IPS DF 6.9 (cell line): Measurements from ENCODE around the gene KREMEN1.
"Not testable (repeated sequence)": the region's sequence is repeated elsewhere in the genome, so short reads cannot be mapped to it uniquely, and the experiment has no call there.

Source experiments
- DNase-seq: peaks from one replicate; pipeline ENCODE4 v3.0.0-alpha.2; 2013; ENCODE audit warnings: low read depth, low spot score
- H3K27ac ChIP-seq: one replicate; pipeline ENCODE4 v1.5.1; 2013; ENCODE audit warnings: low read length, control low read depth
- H3K27me3 ChIP-seq: 2 replicates; pipeline ENCODE4 v1.6.1; 2013; ENCODE audit warnings: mild to moderate bottlenecking, low read length; ENCODE audit not compliant: control insufficient read depth, insufficient read depth
- H3K36me3 ChIP-seq: 2 replicates; pipeline ENCODE4 v1.6.1; 2013; ENCODE audit warnings: low read length; ENCODE audit not compliant: control insufficient read depth, insufficient read depth
- H3K4me1 ChIP-seq: 2 replicates; pipeline ENCODE4 v1.6.1; 2013; ENCODE audit warnings: low read length; ENCODE audit not compliant: control insufficient read depth, insufficient read depth
- H3K4me3 ChIP-seq: 2 replicates; pipeline ENCODE4 v1.5.1; 2013; ENCODE audit warnings: mild to moderate bottlenecking, low read length
- H3K9me3 ChIP-seq: 2 replicates; pipeline ENCODE4 v1.6.1; 2013; ENCODE audit warnings: low read length, inconsistent platforms; ENCODE audit not compliant: control insufficient read depth, insufficient read depth
- WGBS: extraction: QIAGEN DNeasy Blood & Tissue Kit; methylation state at CpG from one replicate; pipeline ENCODE4 v1.1.7; 2013; ENCODE audit warnings: mixed read lengths, missing lambda C conversion rate; ENCODE audit not compliant: insufficient read length, insufficient coverage; 5-methylcytosine and 5-hydroxymethylcytosine counted together

The KREMEN1 gene

DNA sequence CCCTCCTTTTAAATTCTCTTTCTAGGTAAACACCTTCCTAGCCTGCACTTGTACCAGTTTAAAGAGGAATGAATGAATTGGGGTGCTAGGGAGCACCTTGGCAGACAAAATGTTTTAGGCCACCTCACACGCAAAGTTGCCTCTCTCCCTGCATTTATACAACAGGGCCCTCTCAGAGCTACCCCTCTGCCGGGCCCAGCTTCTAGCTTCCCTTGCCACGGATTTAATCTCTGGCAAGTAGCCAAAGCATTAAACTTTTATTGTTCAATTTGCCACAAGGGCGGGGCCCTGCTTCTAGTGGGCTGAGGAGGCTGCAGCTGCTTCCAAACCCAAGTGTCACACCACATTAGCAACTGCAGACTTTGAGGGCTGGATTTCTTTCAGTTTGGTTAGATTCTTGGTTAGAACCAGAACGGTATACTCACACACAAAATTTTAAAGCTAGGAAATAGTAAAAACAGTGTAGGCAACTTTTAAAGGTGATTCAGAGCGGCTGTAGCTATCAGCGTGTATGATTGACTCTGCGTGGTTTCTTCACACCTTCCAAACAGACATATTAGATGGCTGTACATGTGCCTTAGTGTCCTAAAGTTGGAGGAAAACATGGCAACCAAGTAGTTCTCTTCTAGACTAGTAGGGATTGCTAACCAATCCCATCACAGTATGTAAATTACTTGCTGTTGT is 6.5 kb downstream of the KREMEN1 start:
- no CpG with 5 or more reads among the region's 8 CpGs for WGBS

DNA sequence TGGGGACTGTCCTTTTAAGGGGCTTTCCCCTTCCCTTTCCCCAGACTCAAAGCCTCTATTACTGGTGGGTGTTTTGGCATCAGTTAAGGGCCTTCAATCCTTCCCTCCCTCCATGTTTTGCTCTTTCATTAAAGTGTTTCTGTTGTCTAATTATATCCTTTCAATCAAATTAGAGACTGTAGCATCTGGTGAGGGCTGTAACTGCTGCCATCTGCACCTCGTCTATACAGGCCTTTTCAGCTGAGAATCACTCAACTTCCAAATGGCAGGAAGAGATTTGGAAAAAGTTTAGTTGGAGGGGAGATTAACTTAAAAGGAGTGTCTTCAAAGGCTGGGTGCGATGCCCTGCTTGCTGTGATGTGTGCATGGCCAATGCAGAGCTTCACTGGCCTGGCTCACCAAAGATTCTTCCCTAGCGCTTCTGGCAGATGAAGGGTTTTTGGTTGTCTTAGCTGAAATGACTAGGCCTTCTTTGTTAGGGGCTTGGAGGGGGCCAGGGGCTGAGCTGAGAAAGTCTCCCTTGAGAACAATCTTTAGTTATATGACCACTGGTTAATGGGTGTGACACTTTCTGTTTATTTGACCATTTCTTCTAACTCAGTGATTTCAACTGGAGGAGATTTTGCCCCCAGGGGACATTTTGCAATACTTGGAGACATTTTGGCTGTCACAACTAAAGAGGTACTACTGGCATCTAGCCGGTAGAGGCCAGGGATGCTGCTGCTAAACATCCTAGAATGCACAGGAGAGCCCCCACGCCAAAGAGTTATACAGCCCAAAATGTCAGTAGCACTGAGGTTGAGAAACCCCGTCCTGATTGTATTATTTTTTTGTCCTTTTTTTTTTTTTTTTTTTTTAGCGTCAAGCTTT is 7.5 kb downstream of the KREMEN1 start:
- DNase-seq: no peak

More for the DNA sequence above, 6.5 kb downstream of the KREMEN1 start:
- no peak overlapping the region for H3K4me3 ChIP-seq
- no peaks in the 10 kb centered on the region; the same call in 1 of the 2 replicates for H3K27me3 ChIP-seq
- no peak overlapping the region for H3K27ac ChIP-seq
- no peaks in the 10 kb centered on the region for H3K36me3 ChIP-seq
- no peaks in the 10 kb centered on the region for H3K4me1 ChIP-seq
- no peak for DNase-seq
- H3K9me3 ChIP-seq: no peaks in the 10 kb centered on the region

DNA sequence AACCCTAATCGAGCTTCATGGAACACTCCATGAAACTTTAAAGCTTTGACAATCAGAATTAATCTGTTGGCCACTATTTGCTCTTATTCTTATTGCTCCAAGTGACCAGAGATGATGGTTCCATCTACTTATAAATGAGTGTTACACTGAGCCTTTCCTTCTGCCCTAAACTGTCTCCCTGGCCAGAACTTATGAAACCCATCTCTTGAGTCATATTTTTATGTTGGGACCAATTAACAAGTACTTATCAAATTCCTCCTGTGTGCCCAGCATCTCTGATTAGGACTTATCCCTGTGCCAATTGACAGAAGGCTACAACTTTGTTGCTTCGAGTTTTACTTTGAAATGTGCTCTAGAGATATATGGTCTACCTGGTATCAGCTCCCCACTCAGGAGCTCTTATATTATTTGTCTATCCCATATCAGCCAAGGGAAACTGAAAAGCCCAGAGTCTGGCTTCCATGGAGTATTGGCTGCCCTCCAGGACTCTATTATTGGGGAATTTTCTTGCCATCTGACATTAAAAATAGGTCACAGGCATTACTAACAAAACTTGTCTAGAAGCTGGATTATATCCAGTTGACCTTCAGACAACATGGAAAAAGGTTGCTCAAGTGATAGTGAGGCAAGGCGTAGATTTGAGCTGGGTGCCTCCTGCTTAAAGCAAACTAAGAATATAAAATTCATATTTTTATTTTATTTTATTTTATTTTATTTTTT is 8.8 kb downstream of the KREMEN1 start:
- no CpG with 5 or more reads among the region's 3 CpGs for WGBS
- H3K27me3 ChIP-seq: no peaks in the 10 kb centered on the region
- no peaks in the 10 kb centered on the region for H3K9me3 ChIP-seq
- DNase-seq: no peak
- no peak overlapping the region for H3K27ac ChIP-seq
- H3K4me1 ChIP-seq: no peaks in the 10 kb centered on the region
- no peaks in the 10 kb centered on the region for H3K36me3 ChIP-seq
- H3K4me3 ChIP-seq: no peak overlapping the region

More for the DNA sequence above, 7.5 kb downstream of the KREMEN1 start:
- no peaks in the 10 kb centered on the region for H3K36me3 ChIP-seq
- no CpG with 5 or more reads among the region's 7 CpGs for WGBS
- H3K4me3 ChIP-seq: no peak overlapping the region
- H3K4me1 ChIP-seq: no peaks in the 10 kb centered on the region
- H3K27ac ChIP-seq: no peak overlapping the region
- H3K9me3 ChIP-seq: no peaks in the 10 kb centered on the region
- H3K27me3 ChIP-seq: no peaks in the 10 kb centered on the region

DNA sequence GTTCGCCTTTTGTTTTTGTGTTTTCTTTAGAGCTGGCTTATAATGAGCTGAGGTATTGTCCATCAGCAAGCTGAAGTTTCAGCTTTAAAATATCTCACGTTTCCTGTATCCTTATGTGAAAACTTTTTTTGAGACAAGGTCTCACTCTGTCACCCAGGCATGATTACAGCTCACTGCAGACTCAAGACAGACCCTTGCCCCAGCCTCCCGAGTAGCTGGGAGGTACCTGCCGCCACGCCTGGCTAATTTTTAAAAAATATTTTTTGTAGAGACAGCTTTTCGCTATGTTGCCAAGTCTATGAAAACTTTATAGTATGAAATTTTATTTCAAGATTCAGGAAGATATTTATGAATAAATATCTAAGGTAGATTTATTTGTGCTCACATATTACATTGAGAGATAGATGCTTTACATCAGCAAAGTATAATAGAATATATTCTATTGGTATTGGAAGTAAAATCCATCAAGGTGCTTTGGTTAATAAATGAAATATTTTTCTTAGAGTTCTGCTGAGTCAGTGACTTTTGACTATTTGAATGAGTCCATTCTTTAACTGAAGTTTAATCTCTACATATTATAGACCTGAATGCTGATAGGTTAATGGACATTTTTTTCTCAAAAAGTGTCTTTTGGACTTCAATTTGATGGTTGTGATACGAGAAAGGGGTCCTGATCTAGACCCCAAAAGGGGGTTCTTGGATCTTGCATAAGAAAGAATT is 10.2 kb downstream of the KREMEN1 start:
- no peaks in the 10 kb centered on the region for H3K4me1 ChIP-seq
- H3K27ac ChIP-seq: no peak overlapping the region
- WGBS: no CpG with 5 or more reads among the region's 7 CpGs
- H3K9me3 ChIP-seq: no peaks in the 10 kb centered on the region
- H3K27me3 ChIP-seq: no peaks in the 10 kb centered on the region
- H3K4me3 ChIP-seq: no peak overlapping the region
- H3K36me3 ChIP-seq: no peaks in the 10 kb centered on the region
- DNase-seq: no peak

DNA sequence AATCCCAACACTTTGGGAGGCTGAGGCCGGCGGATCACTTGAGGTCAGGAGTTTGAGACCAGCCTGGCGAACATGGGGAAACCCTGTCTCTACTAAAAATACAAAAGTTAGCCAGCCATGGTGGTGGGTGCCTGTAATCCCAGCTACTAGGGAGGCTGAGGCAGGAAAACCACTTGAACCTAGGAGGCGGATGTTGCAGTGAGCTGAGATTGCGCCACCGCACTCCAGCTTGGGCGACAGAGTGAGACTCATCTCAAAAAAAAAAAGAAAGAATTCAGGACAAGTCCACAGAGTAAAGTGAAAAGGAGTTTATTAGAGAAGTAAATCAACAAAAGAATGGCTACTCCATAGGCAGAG is 10.7 kb downstream of the KREMEN1 start:
- H3K27me3 ChIP-seq, DNase-seq, H3K27ac ChIP-seq, H3K36me3 ChIP-seq, H3K9me3 ChIP-seq, H3K4me1 ChIP-seq, H3K4me3 ChIP-seq: not testable (repeated sequence)
- WGBS: no CpG with 5 or more reads among the region's 7 CpGs

DNA sequence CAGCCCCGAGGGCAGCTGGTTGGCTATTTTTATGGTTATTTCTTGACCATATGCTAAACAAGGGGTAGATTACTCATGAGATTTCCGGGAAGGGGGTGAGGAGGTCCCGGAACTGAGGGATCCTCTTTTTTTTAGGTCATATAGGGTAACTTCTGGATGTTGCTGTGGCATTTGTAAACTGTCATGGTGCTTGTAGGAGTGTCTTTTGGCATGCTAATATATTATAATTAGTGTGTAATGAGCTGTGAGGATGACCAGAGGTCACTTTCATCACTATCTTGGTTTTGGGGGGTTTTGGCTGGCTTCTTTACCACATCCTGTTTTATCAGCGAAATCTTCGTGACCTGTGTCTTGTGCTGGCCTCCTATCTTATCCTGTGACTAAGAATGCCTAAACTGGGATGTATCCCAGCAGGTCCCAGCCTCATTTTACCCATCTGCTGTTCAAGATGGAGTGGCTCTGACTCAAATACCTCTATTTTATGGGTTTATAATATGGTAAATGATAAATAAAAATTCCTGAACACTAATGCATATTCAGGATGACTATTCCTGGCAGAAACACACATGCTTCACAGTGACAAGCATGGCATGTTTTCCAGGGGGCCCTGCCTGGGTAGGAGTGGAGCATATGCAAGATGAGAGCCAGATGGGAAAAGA is 11.2 kb downstream of the KREMEN1 start:
- H3K27ac ChIP-seq: no peak overlapping the region
- no CpG with 5 or more reads among the region's 5 CpGs for WGBS
- no peak overlapping the region for H3K4me3 ChIP-seq
- no peaks in the 10 kb centered on the region for H3K27me3 ChIP-seq
- H3K36me3 ChIP-seq: no peaks in the 10 kb centered on the region
- no peaks in the 10 kb centered on the region for H3K9me3 ChIP-seq
- DNase-seq: no peak
- no peaks in the 10 kb centered on the region for H3K4me1 ChIP-seq

DNA sequence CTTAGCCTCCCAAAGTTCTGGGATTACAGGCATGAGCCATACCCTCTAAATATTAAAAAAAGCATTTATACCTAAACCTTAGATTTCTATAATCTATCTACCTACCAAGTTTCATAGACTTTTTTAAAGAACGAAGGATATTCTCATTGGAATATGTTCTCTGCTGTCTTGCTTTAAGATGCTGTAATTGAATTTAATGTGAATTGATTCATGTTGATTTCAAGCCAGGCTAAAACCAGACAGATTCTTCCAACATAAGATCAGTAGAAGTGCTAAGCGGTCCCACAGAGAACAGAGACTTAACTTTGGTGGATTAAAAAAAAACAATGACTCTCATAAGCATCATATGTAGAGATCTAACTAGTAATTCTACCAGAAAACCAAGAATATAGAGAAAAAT is 14.2 kb downstream of the KREMEN1 start:
- Histone ChIP-seq H3K27ac (no peak overlapping the region), H3K4me1 (no peaks in the 10 kb centered on the region), H3K4me3 (no peak overlapping the region), H3K36me3 (no peaks in the 10 kb centered on the region), H3K9me3 (no peaks in the 10 kb centered on the region), H3K27me3 (no peaks in the 10 kb centered on the region)
- DNase-seq: no peak
- no CpG with 5 or more reads among the region's 2 CpGs for WGBS

DNA sequence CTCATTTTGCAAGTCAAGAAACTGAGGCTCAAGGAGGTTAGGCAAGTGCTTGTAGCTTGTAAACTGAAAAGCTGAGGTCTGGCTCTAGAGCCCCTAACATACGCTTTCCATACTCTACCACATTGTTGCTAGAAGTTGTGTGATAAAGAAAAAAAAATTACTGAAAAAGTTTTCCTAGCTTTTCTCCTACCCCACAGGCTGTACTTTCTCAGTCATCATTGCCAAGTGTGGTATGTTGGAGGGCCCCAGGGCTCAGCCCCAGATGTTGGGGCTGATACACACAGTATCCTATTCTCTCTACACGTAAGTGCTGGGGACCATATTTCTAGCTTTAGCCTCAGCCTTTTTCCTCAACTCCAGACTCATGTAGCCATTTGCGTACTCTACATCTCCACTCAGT is 16.0 kb downstream of the KREMEN1 start:
- no CpG with 5 or more reads among the region's 3 CpGs for WGBS

DNA sequence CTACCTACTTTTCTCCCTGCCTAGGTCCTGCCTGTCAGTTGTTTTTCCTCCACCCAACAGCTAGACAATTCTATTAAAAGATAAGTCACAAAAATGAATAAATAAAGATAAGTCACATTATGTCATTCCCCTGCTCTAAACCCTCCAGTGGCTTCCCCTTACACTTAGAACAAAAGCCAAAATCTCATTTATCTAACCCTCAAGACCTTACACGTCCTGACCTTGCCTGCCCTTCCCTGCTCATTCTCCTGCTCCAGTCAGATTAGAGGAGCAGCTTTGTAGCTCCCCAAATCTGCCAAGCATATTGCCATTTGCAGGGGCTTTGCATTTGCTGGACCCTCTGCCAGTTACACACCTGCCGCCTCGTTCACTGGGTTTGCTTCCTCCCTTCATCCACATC is 16.7 kb downstream of the KREMEN1 start:
- Histone ChIP-seq H3K36me3 (no peaks in the 10 kb centered on the region), H3K27me3 (no peaks in the 10 kb centered on the region), H3K27ac (no peak overlapping the region), H3K9me3 (no peaks in the 10 kb centered on the region), H3K4me3 (no peak overlapping the region), H3K4me1 (no peaks in the 10 kb centered on the region)
- DNase-seq: no peak
- WGBS: no CpG with 5 or more reads among the region's 3 CpGs

More for the DNA sequence above, 16.0 kb downstream of the KREMEN1 start:
- Histone ChIP-seq H3K27me3 (no peaks in the 10 kb centered on the region), H3K4me1 (no peaks in the 10 kb centered on the region), H3K4me3 (no peak overlapping the region), H3K36me3 (no peaks in the 10 kb centered on the region), H3K27ac (no peak overlapping the region), H3K9me3 (no peaks in the 10 kb centered on the region)
- no peak for DNase-seq
